GM12874 (cell line): ENCODE data around the gene BMPER.

ENCODE experiments used
- TF ChIP-seq, protein P1 (sequence below): IDR thresholded peaks from 2 replicates; pipeline ENCODE4 v1.5.1; 2011; ENCODE audit warnings: low read depth, mild to moderate bottlenecking, control low read depth, low read length, moderate library complexity; ENCODE audit not compliant: insufficient read depth

Gene BMPER

DNA sequence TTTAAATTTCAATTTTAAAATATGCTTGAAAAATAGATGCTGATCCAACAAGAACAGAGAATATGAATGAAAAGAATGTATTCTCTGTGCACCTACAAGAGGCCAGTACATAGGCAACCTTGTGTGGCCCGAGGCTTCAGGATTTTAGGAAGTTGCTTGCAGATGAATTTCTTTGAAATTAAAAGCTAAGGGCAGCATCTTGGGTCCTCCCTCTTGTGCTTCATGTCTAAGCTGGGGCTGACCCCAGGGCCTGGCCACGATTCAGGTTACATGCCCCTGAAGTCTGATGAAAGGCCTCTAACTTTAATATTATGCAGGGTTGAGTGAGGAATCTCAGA, 138.9 kb downstream of the BMPER start:
- TF ChIP-seq, protein P1, sequence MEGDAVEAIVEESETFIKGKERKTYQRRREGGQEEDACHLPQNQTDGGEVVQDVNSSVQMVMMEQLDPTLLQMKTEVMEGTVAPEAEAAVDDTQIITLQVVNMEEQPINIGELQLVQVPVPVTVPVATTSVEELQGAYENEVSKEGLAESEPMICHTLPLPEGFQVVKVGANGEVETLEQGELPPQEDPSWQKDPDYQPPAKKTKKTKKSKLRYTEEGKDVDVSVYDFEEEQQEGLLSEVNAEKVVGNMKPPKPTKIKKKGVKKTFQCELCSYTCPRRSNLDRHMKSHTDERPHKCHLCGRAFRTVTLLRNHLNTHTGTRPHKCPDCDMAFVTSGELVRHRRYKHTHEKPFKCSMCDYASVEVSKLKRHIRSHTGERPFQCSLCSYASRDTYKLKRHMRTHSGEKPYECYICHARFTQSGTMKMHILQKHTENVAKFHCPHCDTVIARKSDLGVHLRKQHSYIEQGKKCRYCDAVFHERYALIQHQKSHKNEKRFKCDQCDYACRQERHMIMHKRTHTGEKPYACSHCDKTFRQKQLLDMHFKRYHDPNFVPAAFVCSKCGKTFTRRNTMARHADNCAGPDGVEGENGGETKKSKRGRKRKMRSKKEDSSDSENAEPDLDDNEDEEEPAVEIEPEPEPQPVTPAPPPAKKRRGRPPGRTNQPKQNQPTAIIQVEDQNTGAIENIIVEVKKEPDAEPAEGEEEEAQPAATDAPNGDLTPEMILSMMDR: no peak

DNA sequence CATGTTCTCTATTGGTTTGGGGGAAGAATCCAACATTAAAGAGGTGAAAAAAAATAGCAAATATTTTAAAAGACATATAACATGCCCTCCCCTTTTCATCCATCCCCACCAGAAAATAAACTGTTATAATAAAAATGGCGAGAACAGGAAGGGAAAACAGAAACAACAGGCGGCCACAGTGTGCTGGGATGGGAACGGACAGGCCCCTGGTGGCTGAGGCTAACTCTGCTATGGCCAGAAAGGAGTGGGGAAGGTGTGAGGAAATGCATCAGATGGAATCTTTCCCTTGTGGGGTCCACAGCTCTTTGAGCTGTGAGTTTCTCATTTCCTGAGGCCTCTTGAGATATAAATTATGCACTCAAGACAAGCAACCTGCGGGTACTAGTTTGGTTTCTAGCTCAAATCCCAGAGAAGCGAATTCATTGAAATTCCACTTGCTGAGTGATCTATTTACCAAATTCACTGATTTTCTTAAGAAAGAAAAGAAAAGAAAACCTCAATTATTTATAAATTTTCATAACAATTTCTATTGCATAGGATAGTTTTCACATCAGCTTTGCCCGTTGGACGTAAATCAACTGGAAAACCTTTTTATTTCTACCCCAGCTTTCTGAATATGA, 139.5 kb downstream of the BMPER start:
- TF ChIP-seq, protein P1: no peak

DNA sequence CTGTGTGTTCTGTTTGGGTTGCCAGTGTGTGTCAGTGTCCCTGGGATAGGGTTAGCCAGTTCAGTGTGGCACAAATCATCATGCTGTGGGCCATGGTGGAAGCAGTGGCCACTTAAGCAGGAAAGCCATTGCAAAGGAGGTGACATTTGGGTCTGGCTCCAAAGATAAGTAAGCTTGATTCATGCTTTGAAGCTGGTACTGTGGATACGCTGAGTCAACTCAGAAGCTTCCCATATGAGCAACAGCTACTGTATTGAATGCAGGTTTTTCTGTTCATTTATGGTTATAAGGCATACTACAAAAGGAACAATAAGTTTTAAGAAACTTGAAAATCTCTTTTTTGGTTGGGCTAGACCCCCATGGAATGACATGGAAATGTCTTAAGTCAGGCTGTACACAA, 143.1 kb downstream of the BMPER start:
- TF ChIP-seq, protein P1: no peak

DNA sequence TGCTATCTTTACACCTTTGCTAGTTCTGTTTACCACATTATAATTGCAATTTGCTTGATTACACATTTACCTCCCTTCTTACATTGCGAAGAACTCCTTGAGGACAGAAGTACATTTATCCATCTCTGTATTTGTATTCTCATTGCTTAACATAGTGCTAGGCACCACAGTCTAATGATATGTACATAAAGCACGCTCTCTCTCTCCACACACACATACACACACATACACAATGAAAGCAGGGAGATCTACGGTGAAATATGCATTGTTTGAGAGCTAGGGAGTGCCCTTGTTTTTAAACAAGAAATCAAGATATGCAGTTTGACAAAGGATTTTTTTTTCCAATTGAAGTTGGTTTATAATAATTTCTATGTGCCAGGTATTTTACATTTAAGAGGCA, 148.7 kb downstream of the BMPER start:
- TF ChIP-seq, protein P1: no peak

DNA sequence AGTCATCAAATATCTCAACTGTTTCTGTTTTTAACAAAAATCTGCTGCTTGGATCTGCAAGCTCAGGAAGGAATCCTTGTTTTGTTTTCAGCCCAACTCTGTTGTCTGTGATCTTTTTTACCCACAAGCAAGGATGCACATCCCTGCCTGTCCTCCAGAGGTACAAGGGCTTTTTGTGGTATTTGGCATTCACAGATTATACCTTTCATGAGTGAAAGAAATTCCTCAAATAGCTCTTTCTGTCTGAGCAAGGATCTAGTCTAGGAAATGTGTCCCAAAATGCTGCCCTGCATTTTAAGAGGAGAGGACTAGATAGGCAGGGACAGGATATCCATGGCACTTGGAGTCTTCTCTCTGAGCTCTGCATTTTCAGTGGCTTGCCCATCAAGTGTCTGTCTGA, 151.8 kb downstream of the BMPER start:
- TF ChIP-seq, protein P1: no peak

DNA sequence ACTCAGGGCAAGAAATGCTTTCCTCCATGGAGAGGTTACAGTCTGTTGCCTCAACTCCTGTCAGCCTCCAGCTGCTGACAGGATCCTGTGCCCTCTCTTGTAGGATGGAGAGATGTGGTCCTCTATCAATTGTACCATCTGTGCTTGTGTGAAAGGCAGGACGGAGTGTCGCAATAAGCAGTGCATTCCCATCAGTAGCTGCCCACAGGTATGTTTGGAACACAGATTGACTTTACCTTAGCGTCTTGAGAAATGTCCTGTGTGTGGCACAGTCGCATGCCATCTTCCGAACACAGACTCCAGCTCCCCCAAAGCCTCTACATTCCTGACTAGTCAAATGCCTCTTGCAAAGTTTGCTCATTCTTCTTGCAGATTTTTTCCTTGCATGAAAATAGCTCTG, 152.6 kb downstream of the BMPER start:
- TF ChIP-seq, protein P1: no peak

DNA sequence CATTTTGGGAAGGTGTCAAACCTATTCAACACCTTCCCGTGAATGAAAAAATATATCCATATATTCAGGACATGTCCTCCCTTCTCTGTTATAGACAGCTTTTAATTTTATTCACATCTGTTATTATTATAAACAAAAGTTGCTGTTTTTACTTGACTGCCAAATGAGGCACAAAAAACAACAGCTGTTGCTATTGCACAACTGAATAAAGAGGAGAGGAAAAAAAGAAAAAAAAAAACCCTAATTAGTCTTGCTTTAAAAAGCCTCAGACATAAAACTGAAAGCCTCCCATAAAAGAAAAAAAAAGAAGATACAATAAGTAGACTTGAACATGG, 153.4 kb downstream of the BMPER start:
- TF ChIP-seq, protein P1: no peak

DNA sequence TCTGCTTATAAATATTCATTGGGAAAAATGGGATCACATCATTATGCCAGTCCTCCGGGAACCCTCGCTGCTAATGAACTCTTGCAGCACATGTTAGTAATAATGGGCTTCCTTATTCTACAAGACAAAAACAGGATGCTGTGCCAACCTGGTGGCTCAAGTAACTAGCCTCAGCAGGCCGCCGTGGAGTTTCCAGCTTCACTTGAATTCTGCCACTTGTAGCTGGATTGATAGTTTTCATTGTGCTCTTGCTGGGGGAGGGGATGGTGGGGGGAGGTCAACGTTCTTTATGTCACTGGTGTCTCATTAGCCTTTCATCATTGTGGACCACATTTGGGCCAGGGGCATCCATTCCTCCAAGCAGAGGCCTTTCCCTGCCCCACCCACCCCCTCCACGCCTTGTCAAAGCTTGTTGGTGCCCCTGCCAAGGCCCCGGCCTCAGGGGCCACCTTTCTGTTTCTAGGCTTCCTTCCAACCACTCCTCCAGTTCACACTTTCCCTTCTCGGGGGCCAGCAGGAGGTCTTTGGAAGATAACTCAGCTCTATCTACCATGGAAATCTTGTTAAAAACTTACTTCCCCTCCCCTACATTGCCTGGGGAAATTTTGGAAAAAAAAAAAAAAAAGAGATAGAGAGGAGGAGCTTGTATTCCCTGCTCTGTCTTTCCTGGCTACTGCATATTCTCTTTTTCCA, 153.9 kb downstream of the BMPER start:
- TF ChIP-seq, protein P1: no peak
